8988T (cell line): ENCODE results near the gene DNAJC12.

Experiments used
- DNase-seq: peaks from one replicate; pipeline ENCODE4 v3.0.0; 2011

DNAJC12 gene

DNA sequence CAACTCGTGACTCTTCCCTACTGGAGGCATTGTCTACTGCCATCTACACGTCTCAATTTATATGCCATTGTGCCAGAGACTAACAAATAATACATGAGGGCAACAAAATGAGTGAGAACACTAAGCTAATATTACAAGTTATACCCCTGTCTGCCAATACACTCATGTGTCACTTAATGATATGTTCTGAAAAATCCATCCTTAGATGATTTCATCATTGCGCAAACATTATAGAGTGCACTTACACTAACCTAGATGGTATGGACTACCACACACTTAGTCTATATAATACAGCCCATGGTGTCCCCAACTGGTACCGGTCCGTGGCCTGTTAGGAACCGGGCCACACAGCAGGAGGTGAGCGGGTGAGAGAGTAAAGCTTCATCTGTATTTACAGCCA is 77.7 kb downstream of the DNAJC12 start:
- DNase-seq, result no peak
